GM04503 (cell line): ENCODE measurements around the gene VKORC1L1.
A peak's percentile ranks its signal among the peaks of the same experiment; 100 is the strongest.
"Not testable (repeated sequence)": the region's sequence is repeated elsewhere in the genome, so short reads cannot be mapped to it uniquely, and the experiment has no call there.

Experiments used
- DNase-seq: peaks from one replicate; pipeline ENCODE4 v3.0.0-alpha.2; 2012; ENCODE audit warnings: low read depth

Gene VKORC1L1

GRCh38 chr7:65978891-65979582, 106.2 kb downstream of the VKORC1L1 start:
- no peak for DNase-seq

GRCh38 chr7:65979583-65980477, 107.0 kb downstream of the VKORC1L1 start:
- no peak for DNase-seq

- no peak for DNase-seq
Observed at GRCh38 chr7:65980478-65981250, 107.8 kb downstream of the VKORC1L1 start.

GRCh38 chr7:65981965-65982792, 109.3 kb downstream of the VKORC1L1 start, which contains the start of gene GUSB:
GUSB (minus strand) TSS chr7:65982213; CDS start chr7:65982183, 30 bp downstream.
- DNase-seq = peak; percentile 40

GRCh38 chr7:65983965-65984658, 111.2 kb downstream of the VKORC1L1 start:
- DNase-seq = no peak

- DNase-seq = no peak
Observed at GRCh38 chr7:65988084-65988483, 115.2 kb downstream of the VKORC1L1 start.

GRCh38 chr7:65988503-65988902, 115.6 kb downstream of the VKORC1L1 start:
- not testable (repeated sequence) for DNase-seq

- DNase-seq = no peak
Observed at GRCh38 chr7:65989694-65990080, 116.8 kb downstream of the VKORC1L1 start.

- DNase-seq = not testable (repeated sequence)
Observed at GRCh38 chr7:65991829-65992228, 119.0 kb downstream of the VKORC1L1 start.

- DNase-seq = no peak
Observed at GRCh38 chr7:65992526-65992925, 119.7 kb downstream of the VKORC1L1 start.

- DNase-seq = not testable (repeated sequence)
Observed at GRCh38 chr7:65994984-65995383, 122.1 kb downstream of the VKORC1L1 start.

- DNase-seq = not testable (repeated sequence)
Observed at GRCh38 chr7:66000823-66001417, 128.0 kb downstream of the VKORC1L1 start.

GRCh38 chr7:66005115-66005671, 132.3 kb downstream of the VKORC1L1 start:
- not testable (repeated sequence) for DNase-seq

- DNase-seq = no peak
Observed at GRCh38 chr7:66007232-66007631, 134.4 kb downstream of the VKORC1L1 start.
